CD4-positive, alpha-beta T cell (primary cell): ENCODE measurements around the gene TUBGCP6. TPM values are rescaled to one million over a fixed set of nuclear protein-coding genes. Genes with fewer than 3 reads are reported as not detected.
A peak's percentile ranks its signal among the peaks of the same experiment; 100 is the strongest.
"Not testable (repeated sequence)": the region's sequence is repeated elsewhere in the genome, so short reads cannot be mapped to it uniquely, and the experiment has no call there.

Experiments used
- ATAC-seq: fragments of 200-7000 bp; cut with Tn5 transposase; one replicate; pipeline ENCODE4 v1.10.0; 2022; ENCODE audit warnings: mild to moderate bottlenecking; ENCODE audit not compliant: poor library complexity
- CTCF ChIA-PET: fragments of 350-600 bp; sonication (Branson Sonifier 250); formaldehyde crosslinking; loops from one replicate; lab custom pipeline; 2021; ENCODE audit warnings: antibody characterized with exemption, inconsistent platforms; lab: Charles Lee
- POLR2A ChIA-PET: fragments of 350-600 bp; sonication (Branson Sonifier 250); formaldehyde crosslinking; loops from one replicate; lab custom pipeline; 2021; ENCODE audit warnings: antibody characterized with exemption, inconsistent platforms; lab: Charles Lee
- DNase-seq, 14 experiments: peaks; one replicate each; pipeline ENCODE4 v3.0.0-alpha.2; 2013 to 2020; ENCODE audit warnings: mixed read lengths in 2 of 14
- H3K27ac ChIP-seq, 2 donors: one replicate each; pipeline versions ENCODE4 v1.5.1 to v1.7.0; 2013; ENCODE audit warnings: low read length in 2 of 2, low read depth in 1 of 2, mild to moderate bottlenecking in 1 of 2
- H3K27me3 ChIP-seq, 2 experiments: 1 replicate in 1 of 2; 2 replicates in 1 of 2; pipeline versions ENCODE4 v1.6.1 to v1.7.0; 2013; ENCODE audit warnings: low read length in 2 of 2, control low read depth in 1 of 2, mild to moderate bottlenecking in 1 of 2, moderate library complexity in 1 of 2; ENCODE audit not compliant: insufficient read depth in 2 of 2, control insufficient read depth in 1 of 2
- H3K36me3 ChIP-seq: one replicate; pipeline ENCODE4 v1.6.1; 2013; ENCODE audit warnings: low read length, control low read depth; ENCODE audit not compliant: insufficient read depth
- H3K4me1 ChIP-seq: one replicate; pipeline ENCODE4 v1.6.1; 2013; ENCODE audit warnings: low read length, control low read depth; ENCODE audit not compliant: insufficient read depth
- H3K4me3 ChIP-seq: one replicate; pipeline ENCODE4 v1.5.1; 2013; ENCODE audit warnings: mild to moderate bottlenecking, low read length, moderate library complexity
- H3K9me3 ChIP-seq, 2 experiments: 1 replicate in 1 of 2; 2 replicates in 1 of 2; pipeline versions ENCODE4 v1.6.1 to v1.7.0; 2013; ENCODE audit warnings: low read length in 2 of 2, mild to moderate bottlenecking in 2 of 2, control low read depth in 1 of 2, moderate library complexity in 1 of 2; ENCODE audit not compliant: control insufficient read depth in 1 of 2, insufficient read depth in 1 of 2
- H3K27ac Mint-ChIP-seq: one replicate; pipeline ENCODE4 v1.8.0; 2020; ENCODE audit warnings: mixed read lengths
- H3K27me3 Mint-ChIP-seq: one replicate; pipeline ENCODE4 v1.8.0; 2021; ENCODE audit warnings: mixed read lengths
- H3K36me3 Mint-ChIP-seq: one replicate; pipeline ENCODE4 v1.8.0; 2021; ENCODE audit warnings: low read depth, mixed read lengths
- H3K4me1 Mint-ChIP-seq: one replicate; pipeline ENCODE4 v1.8.0; 2021; ENCODE audit warnings: low read depth, mixed read lengths
- H3K4me3 Mint-ChIP-seq: one replicate; pipeline ENCODE4 v1.8.0; 2020; ENCODE audit warnings: mild to moderate bottlenecking, mixed read lengths
- H3K9me3 Mint-ChIP-seq: one replicate; pipeline ENCODE4 v1.8.0; 2020; ENCODE audit warnings: mixed read lengths
- CTCF ChIP-seq: fragments of 200-600 bp; IDR thresholded peaks from one replicate; pipeline ENCODE4 v1.8.0; 2022; ENCODE audit warnings: antibody characterized with exemption, mild to moderate bottlenecking
- intact Hi-C, 2 experiments: fragments of 100-400 bp; cut with DNase I in 1 of 2; cut with micrococcal nuclease in 1 of 2; formaldehyde crosslinking; loops; one replicate each; pipeline versions ENCODE4 v1.15.1 to v1.9.0; 2023 to 2025; cut with DNase I, micrococcal nuclease
- total RNA-seq, 174 experiments: library from RNA in 2 of 174; stranded (reverse) in 2 of 174; gene quantifications; one replicate each; pipeline ENCODE4 v1.2.3 and lab custom pipeline; 2021 to 2026

Gene TUBGCP6
- total RNA-seq, 2 experiments from 2014 or later, result 124 to 126 TPM

DNA sequence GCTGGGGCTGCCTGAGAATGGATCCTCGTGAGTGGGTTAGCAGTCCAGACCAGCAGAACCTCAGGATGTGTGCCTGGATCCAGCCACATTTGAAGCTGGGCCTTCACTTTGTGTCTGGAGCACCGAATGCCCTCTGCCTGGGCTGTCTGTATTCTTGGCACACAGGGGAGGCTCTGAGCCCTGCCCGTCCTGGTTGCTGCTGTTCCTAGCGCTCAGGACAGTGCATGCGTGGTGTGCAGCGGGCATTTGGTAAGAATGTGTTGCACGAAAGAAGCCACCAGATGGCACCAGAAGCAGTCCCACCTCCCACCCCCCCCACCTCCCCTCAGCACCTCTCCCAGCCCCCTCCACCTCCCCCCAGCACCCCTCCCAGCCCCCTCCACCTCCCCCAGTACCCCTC, 29.5 kb upstream of the TUBGCP6 start:
- Histone ChIP-seq H3K9me3 (peaks cover 0 to 15% of the 10 kb centered on the region in 2 experiments), H3K27me3 (no peaks in the 10 kb centered on the region), H3K4me1 (peaks cover 30% of the 10 kb centered on the region), H3K36me3 (no peaks in the 10 kb centered on the region), H3K27ac (no peak overlapping the region), H3K4me3 (no peak overlapping the region)
- intact Hi-C loops, result loop anchor here in 1 of 2 experiments (1.0 to 10.0 kb wide), 3 partner anchors 53 to 340 kb away; partner anchors contain the start of gene DENND6B
- H3K4me3 Mint-ChIP-seq, result no peak overlapping the region
- peak; percentile 38 for TF ChIP-seq CTCF
- no peaks in the 10 kb centered on the region for H3K9me3 Mint-ChIP-seq
- H3K27ac Mint-ChIP-seq, result no peak overlapping the region
- peaks cover 14% of the 10 kb centered on the region for H3K4me1 Mint-ChIP-seq
- no peaks in the 10 kb centered on the region for H3K27me3 Mint-ChIP-seq
- DNase-seq, result peak in 12 of 14 experiments; percentile 22 to 73 (median 36)
- ChIA-PET POLR2A (no interaction called here), CTCF (interaction anchor here (1.0 kb wide), 1 partner anchor 347 kb away, joined by 3 read pairs; no protein-coding TSS in a partner anchor)
- no peaks in the 10 kb centered on the region for H3K36me3 Mint-ChIP-seq
- ATAC-seq, result no peak

DNA sequence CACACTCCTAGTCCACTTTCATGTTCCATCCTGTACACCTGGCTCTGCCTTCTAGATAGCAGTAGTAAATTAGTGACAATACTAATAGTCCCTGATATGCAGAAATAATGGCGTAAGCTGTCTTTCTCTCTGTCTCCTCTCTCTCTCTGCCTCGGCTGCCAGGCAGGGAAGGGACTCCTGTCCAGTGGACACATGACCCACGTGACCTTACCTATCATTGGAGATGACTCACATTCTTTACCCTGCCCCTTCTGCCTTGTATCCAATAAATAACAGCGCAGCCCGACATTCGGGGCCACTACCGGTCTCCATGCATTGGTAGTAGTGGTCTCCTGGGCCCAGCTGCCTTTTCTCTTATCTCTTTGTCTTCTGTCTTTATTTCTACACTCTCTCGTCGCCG, 29.0 kb upstream of the TUBGCP6 start:
- H3K4me1 Mint-ChIP-seq, result peaks cover 15% of the 10 kb centered on the region
- ATAC-seq, H3K27ac ChIP-seq, H3K36me3 ChIP-seq, H3K4me3 ChIP-seq, H3K27me3 Mint-ChIP-seq, H3K27ac Mint-ChIP-seq, DNase-seq, H3K9me3 Mint-ChIP-seq, H3K36me3 Mint-ChIP-seq, POLR2A ChIA-PET, H3K27me3 ChIP-seq: not testable (repeated sequence)
- Histone ChIP-seq H3K9me3 (peaks cover 0 to 15% of the 10 kb centered on the region in 2 experiments), H3K4me1 (peaks cover 35% of the 10 kb centered on the region)
- intact Hi-C loops, result loop anchor here in 1 of 2 experiments (1.0 to 10.0 kb wide), 3 partner anchors 54 to 341 kb away; partner anchors contain the start of gene DENND6B
- peak overlapping the region; percentile 43 for H3K4me3 Mint-ChIP-seq
- CTCF ChIA-PET, result interaction anchor here (1.0 kb wide), 1 partner anchor 347 kb away, joined by 3 read pairs; no protein-coding TSS in a partner anchor

DNA sequence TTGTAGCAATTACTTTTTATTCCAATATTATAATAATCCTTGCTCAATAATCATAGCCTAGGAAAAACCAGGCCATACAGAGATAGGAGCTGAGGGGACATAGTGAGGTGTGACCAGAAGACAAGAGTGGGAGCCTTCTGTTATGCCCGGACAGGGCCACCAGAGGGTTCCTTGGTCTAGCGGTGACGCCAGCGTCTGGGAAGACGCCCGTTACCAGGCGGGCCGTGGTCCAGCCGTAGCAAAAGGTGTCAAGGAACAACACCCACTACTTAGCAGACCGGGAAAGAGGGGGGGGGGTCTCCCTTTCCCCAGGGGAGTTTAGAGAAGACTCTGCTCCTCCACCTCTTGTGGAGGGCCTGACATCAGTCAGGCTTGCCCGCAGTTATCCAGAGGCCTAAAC, 28.5 kb upstream of the TUBGCP6 start:
- H3K4me1 Mint-ChIP-seq, result peaks cover 19% of the 10 kb centered on the region
- H3K4me3 Mint-ChIP-seq, DNase-seq, H3K27me3 ChIP-seq, ATAC-seq, H3K27ac ChIP-seq, H3K27me3 Mint-ChIP-seq, H3K9me3 Mint-ChIP-seq, H3K36me3 ChIP-seq, H3K36me3 Mint-ChIP-seq, H3K27ac Mint-ChIP-seq, H3K4me3 ChIP-seq: not testable (repeated sequence)
- Histone ChIP-seq H3K9me3 (peaks cover 0 to 15% of the 10 kb centered on the region in 2 experiments), H3K4me1 (peaks cover 40% of the 10 kb centered on the region)
- intact Hi-C loops, result loop anchor here in 1 of 2 experiments (10.0 kb wide), 1 partner anchor 341 kb away; no protein-coding TSS in a partner anchor
- CTCF ChIA-PET, result interaction anchor here (1.4 kb wide), 1 partner anchor 54 kb away, joined by 3 read pairs; no protein-coding TSS in a partner anchor
- POLR2A ChIA-PET, result interaction anchor here (0.9 kb wide), 1 partner anchor 42 kb away, joined by 3 read pairs; no protein-coding TSS in a partner anchor

DNA sequence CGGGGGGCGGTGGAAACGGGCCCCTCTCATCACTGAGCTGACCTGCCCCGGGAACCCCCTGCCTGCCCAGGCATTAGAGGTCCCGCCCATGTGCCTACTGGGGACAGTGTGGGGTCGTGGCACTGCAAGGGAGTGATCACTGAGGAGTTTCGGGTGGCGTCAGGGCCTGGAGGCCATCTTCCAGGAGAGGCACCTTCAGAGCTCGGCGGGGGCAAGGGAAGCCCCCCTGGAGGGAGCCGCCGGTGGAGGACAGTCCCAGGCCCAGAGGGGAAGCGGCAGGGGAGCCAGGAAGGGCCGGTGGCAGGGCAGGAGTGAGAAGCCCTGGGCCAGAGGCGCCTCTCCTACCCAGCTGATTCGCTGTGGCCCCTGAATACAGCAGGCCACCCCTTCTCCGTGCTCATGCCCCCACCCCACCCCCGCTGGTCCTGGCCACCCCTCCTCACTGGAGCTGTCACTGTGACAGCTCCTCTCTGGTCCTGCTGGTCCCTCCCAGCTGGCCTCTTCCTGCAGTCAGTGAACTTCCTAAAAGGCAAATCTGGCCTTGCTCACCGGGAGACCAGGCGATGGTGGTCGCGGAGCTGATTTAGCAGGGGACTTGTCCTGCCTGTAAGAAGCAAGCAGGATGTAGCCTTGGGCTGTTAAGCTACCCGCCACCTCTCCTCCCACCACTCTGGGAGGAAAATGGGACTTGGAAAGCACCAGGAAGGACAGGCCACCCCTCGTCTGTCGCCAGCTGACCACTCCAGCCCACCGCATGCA, 27.4 kb upstream of the TUBGCP6 start:
- peak overlapping the region; percentile 20 for H3K4me3 Mint-ChIP-seq
- H3K9me3 Mint-ChIP-seq, result no peaks in the 10 kb centered on the region
- H3K36me3 Mint-ChIP-seq, result no peaks in the 10 kb centered on the region
- no peak for DNase-seq
- Histone ChIP-seq H3K27me3 (no peaks in the 10 kb centered on the region), H3K27ac (no peak overlapping the region), H3K9me3 (peaks cover 0 to 13% of the 10 kb centered on the region in 2 experiments), H3K4me3 (no peak overlapping the region), H3K4me1 (peaks cover 46% of the 10 kb centered on the region), H3K36me3 (no peaks in the 10 kb centered on the region)
- H3K27me3 Mint-ChIP-seq, result no peaks in the 10 kb centered on the region
- no peak for TF ChIP-seq CTCF
- POLR2A ChIA-PET, result interaction anchor here (0.9 to 1.1 kb wide), 2 partner anchors 43 to 69 kb away, joined by 3 to 5 read pairs; no protein-coding TSS in a partner anchor
- ATAC-seq, result no peak
- peaks cover 22% of the 10 kb centered on the region for H3K4me1 Mint-ChIP-seq
- intact Hi-C loops, result loop anchor here in 1 of 2 experiments (10.0 kb wide), 1 partner anchor 343 kb away; no protein-coding TSS in a partner anchor
- H3K27ac Mint-ChIP-seq, result no peak overlapping the region
- CTCF ChIA-PET, result interaction anchor here (1.1 to 2.1 kb wide), 4 partner anchors 22 to 254 kb away, joined by 3 to 6 read pairs (median 3); partner anchors contain the start of genes HDAC10 and PPP6R2
